Transverse colon (tissue), 4 donors: ENCODE measurements around the gene TRAF3.

Source experiments
- CTCF ChIP-seq, 5 experiments: fragments of 200-600 bp in 3 of 5; fragments of 450-650 bp in 2 of 5; sonication (generic) in 3 of 5; IDR thresholded peaks; 1 replicate in 2 of 5; 2 replicates in 3 of 5; pipeline ENCODE4 v1.5.1; 2016 to 2017; ENCODE audit warnings: antibody characterized with exemption in 5 of 5, inconsistent platforms in 3 of 5, mild to moderate bottlenecking in 2 of 5, moderate library complexity in 1 of 5
- EP300 ChIP-seq: sonication (generic); formaldehyde crosslinking; IDR thresholded peaks from one replicate; pipeline ENCODE4 v1.6.1; 2017; ENCODE audit warnings: antibody characterized with exemption, low read depth
- POLR2A ChIP-seq: fragments of 450-650 bp; IDR thresholded peaks from one replicate; pipeline ENCODE4 v1.6.1; 2016; ENCODE audit warnings: antibody characterized with exemption, mild to moderate bottlenecking, moderate library complexity
- POLR2AphosphoS5 ChIP-seq, 3 donors: sonication (generic); formaldehyde crosslinking; IDR thresholded peaks; one replicate each; pipeline ENCODE4 v1.6.1; 2016; ENCODE audit warnings: antibody characterized with exemption in 3 of 3

DNA sequence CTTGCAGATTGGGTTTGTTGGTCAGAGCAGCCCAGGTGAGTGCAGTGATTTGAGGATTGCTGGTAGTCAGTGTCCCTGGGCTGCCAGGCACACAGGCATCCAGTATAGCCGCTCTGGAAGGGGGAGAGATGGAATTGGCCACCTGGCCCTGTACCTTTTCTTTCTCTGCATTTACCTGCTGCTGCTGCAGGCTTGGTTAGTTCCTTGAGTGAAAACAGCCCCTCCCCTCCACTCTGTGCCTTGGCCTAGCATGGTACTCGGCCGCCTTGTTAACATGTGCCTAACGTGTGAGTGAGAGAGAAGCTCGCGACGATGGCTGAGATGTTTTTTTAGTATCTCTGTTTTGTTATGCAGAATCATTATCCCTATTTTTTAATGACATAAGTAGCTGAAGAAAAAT, 95.9 kb downstream of the TRAF3 start:
- TF ChIP-seq POLR2A (no peak), EP300 (no peak), CTCF (IDR thresholded peaks at IDR 0.05) (no peak), POLR2AphosphoS5 (IDR thresholded peaks at IDR 0.05) (no peak)
